Lower leg skin (tissue), 4 donors: ENCODE measurements around the gene PRDM15. TPM values are rescaled to one million over a fixed set of nuclear protein-coding genes. Genes with fewer than 3 reads are reported as not detected.

Source experiments
- DNase-seq, 2 donors: peaks; one replicate each; pipeline ENCODE4 v3.0.0-alpha.2; 2019; ENCODE audit warnings: low spot score in 2 of 2
- H3K4me3 ChIP-seq: fragments of 200-600 bp; sonication (generic); 2 replicates; pipeline ENCODE4 v1.5.1; 2017; ENCODE audit warnings: mild to moderate bottlenecking, low read depth; ENCODE audit not compliant: poor library complexity, severe bottlenecking
- CTCF ChIP-seq, 3 donors: fragments of 450-650 bp; IDR thresholded peaks; one replicate each; pipeline ENCODE4 v1.5.1; 2016; ENCODE audit warnings: antibody characterized with exemption in 3 of 3, mild to moderate bottlenecking in 3 of 3, moderate library complexity in 2 of 3
- POLR2A ChIP-seq, 2 donors: fragments of 450-650 bp; IDR thresholded peaks; one replicate each; pipeline ENCODE4 v1.6.1; 2016 to 2017; ENCODE audit warnings: antibody characterized with exemption in 2 of 2, mild to moderate bottlenecking in 1 of 2, moderate library complexity in 1 of 2
- WGBS, 2 donors: methylation state at CpG; one replicate each; pipeline ENCODE4 v1.1.5; 2018; 5-methylcytosine and 5-hydroxymethylcytosine counted together
- intact Hi-C: fragments of 100-400 bp; cut with DNase I; formaldehyde crosslinking; loops from one replicate; pipeline ENCODE4 v1.15.0; 2023; ENCODE audit warnings: low total_unique reads
- total RNA-seq, 4 donors: library from RNA; depleted of rRNA; stranded (reverse); fragments of >200 nt; gene quantifications; one replicate each; pipeline ENCODE4 v1.1.0, GENCODE V29; 2016

Gene PRDM15
- total RNA-seq, 4 donors from 2014 or later: 4.7 to 26.9 (median 9.1) TPM

- TF ChIP-seq CTCF (IDR thresholded peaks at IDR 0.05): no peak
- no peak for TF ChIP-seq POLR2A (IDR thresholded peaks at IDR 0.05)
- 79 to 80% methylated on average over 13 of the region's 13 CpGs for WGBS, 2 donors
- DNase-seq: no peak
- no peak overlapping the region for H3K4me3 ChIP-seq
- intact Hi-C loops: no loop called here
These were observed 15.9 kb upstream of the PRDM15 start for GRCh38 chr21:41894922-41895557.

GRCh38 chr21:41894511-41894910 lies 15.4 kb upstream of the PRDM15 start:
- no peak for DNase-seq
- no peak overlapping the region for H3K4me3 ChIP-seq
- TF ChIP-seq POLR2A (IDR thresholded peaks at IDR 0.05): no peak
- TF ChIP-seq CTCF (IDR thresholded peaks at IDR 0.05): no peak
- intact Hi-C loops: no loop called here
- WGBS, 2 donors: 90 to 92% methylated on average over 9 of the region's 9 CpGs

GRCh38 chr21:41892726-41893125 lies 13.6 kb upstream of the PRDM15 start:
- TF ChIP-seq POLR2A (IDR thresholded peaks at IDR 0.05): no peak
- no peak for TF ChIP-seq CTCF (IDR thresholded peaks at IDR 0.05)
- no peak for DNase-seq
- 94 to 97% methylated on average over 16 of the region's 16 CpGs for WGBS, 2 donors
- intact Hi-C loops: loop anchor here (2.0 kb wide), 1 partner anchor 34 kb away; no protein-coding TSS in a partner anchor
- no peak overlapping the region for H3K4me3 ChIP-seq

GRCh38 chr21:41891132-41891531 lies 12.0 kb upstream of the PRDM15 start:
- no peak for DNase-seq
- intact Hi-C loops: no loop called here
- 79 to 84% methylated on average over 5 of the region's 5 CpGs for WGBS, 2 donors
- no peak overlapping the region for H3K4me3 ChIP-seq
- TF ChIP-seq POLR2A (IDR thresholded peaks at IDR 0.05): no peak
- no peak for TF ChIP-seq CTCF (IDR thresholded peaks at IDR 0.05)

- WGBS, 2 donors: 61 to 79% methylated on average over 6 of the region's 6 CpGs
- H3K4me3 ChIP-seq: no peak overlapping the region
- intact Hi-C loops: no loop called here
- no peak for DNase-seq
- TF ChIP-seq POLR2A (IDR thresholded peaks at IDR 0.05) (no peak), CTCF (IDR thresholded peaks at IDR 0.05) (no peak)
These were observed 11.2 kb upstream of the PRDM15 start for GRCh38 chr21:41890355-41890754.
